A549 (cell line): ENCODE measurements around the gene ORMDL1. TPM values are rescaled to one million over a fixed set of nuclear protein-coding genes. Genes with fewer than 3 reads are reported as not detected.
"Not testable (repeated sequence)": the region's sequence is repeated elsewhere in the genome, so short reads cannot be mapped to it uniquely, and the experiment has no call there.

Experiments
- ATAC-seq, 2 experiments: fragments of 200-7000 bp in 1 of 2; fragments of >200 bp in 1 of 2; cut with Nextera tagmentation in 1 of 2; cut with Tn5 transposase in 1 of 2; 3 replicates each; pipeline versions ENCODE4 v1.8.0 to v1.9.1; 2018 to 2020; ENCODE audit warnings: mild to moderate bottlenecking in 1 of 2, moderate library complexity in 1 of 2
- CTCF ChIA-PET: fragments of 300-600 bp; sonication (Branson Sonifier 250); formaldehyde crosslinking; extraction: SDS; loops from one replicate; lab custom pipeline; 2021; ENCODE audit warnings: antibody characterized with exemption, inconsistent platforms; lab: Yijun Ruan, JAX
- POLR2A ChIA-PET: fragments of 350-600 bp; formaldehyde crosslinking; extraction: SDS; loops from one replicate; lab custom pipeline; 2021; ENCODE audit warnings: antibody characterized with exemption, inconsistent platforms; lab: Yijun Ruan, JAX
- DNase-seq, 2 experiments: peaks; one replicate each; pipeline versions ENCODE4 v3.0.0 to v3.0.0-alpha.2; 2011 to 2016; ENCODE audit warnings: low read depth in 1 of 2, low spot score in 1 of 2
- FAIRE-seq: peaks from 2 replicates; lab custom pipeline; 2011; peaks lifted over from hg19 to GRCh38; lab: Jason Lieb, UNC
- H3K27ac ChIP-seq, 2 experiments: fragments of >200 bp; sonication (Bioruptor Twin); formaldehyde crosslinking; 3 replicates each; pipeline ENCODE4 v1.5.1; 2016 to 2017
- H3K4me1 ChIP-seq: fragments of >200 bp; sonication (Bioruptor Twin); formaldehyde crosslinking; 3 replicates; pipeline ENCODE4 v1.6.1; 2016
- H3K4me2 ChIP-seq: fragments of >200 bp; sonication (Bioruptor Twin); formaldehyde crosslinking; 3 replicates; pipeline ENCODE4 v1.6.1; 2016
- H3K4me3 ChIP-seq: fragments of >200 bp; sonication (Bioruptor Twin); formaldehyde crosslinking; 3 replicates; pipeline ENCODE4 v1.5.1; 2016
- H3K9me3 ChIP-seq: fragments of >200 bp; sonication (Bioruptor Twin); formaldehyde crosslinking; 3 replicates; pipeline ENCODE4 v1.6.1; 2016
- CBX8 ChIP-seq: fragments of 200-600 bp; sonication (generic); IDR thresholded peaks from 2 replicates; pipeline ENCODE4 v1.6.1; 2016
- E2F6 ChIP-seq: IDR thresholded peaks from 2 replicates; pipeline ENCODE4 v1.6.1; 2012; ENCODE audit warnings: low read depth, borderline replicate concordance
- EP300 ChIP-seq, 2 experiments: fragments of >200 bp; sonication (Bioruptor Twin); formaldehyde crosslinking; IDR thresholded peaks; 2 replicates in 1 of 2; 3 replicates in 1 of 2; pipeline ENCODE4 v1.6.1; 2016 to 2017
- ESRRA ChIP-seq: fragments of 150-350 bp; IDR thresholded peaks from 2 replicates; pipeline ENCODE4 v1.6.1; 2014; ENCODE audit warnings: mild to moderate bottlenecking, low read length, borderline replicate concordance
- FOSB ChIP-seq: fragments of 250-450 bp; sonication (Bioruptor Pico); IDR thresholded peaks from 2 replicates; pipeline ENCODE4 v1.5.0; 2020; ENCODE audit warnings: mild to moderate bottlenecking, moderate library complexity
- FOSL2 ChIP-seq, 2 experiments: fragments of 450-650 bp in 1 of 2; fragments of >200 bp in 1 of 2; sonication (Bioruptor Twin) in 1 of 2; formaldehyde crosslinking; IDR thresholded peaks; 2 replicates each; pipeline versions ENCODE4 v1.5.0 to v1.6.1; 2016 to 2020; ENCODE audit warnings: mild to moderate bottlenecking in 1 of 2, moderate library complexity in 1 of 2
- FOXS1 ChIP-seq: fragments of 250-450 bp; sonication (Bioruptor Pico); IDR thresholded peaks from 2 replicates; pipeline ENCODE4 v1.5.0; 2020; ENCODE audit warnings: mild to moderate bottlenecking, moderate library complexity
- GATA3 ChIP-seq: IDR thresholded peaks from 2 replicates; pipeline ENCODE4 v1.6.1; 2012; ENCODE audit warnings: borderline replicate concordance
- HES2 ChIP-seq: fragments of >200 bp; sonication (Bioruptor Twin); formaldehyde crosslinking; IDR thresholded peaks from 2 replicates; pipeline ENCODE4 v1.6.1; 2016
- HEYL ChIP-seq: fragments of 250-450 bp; sonication (Bioruptor Pico); IDR thresholded peaks from 2 replicates; pipeline ENCODE4 v1.8.0; 2021; ENCODE audit warnings: mild to moderate bottlenecking, moderate library complexity
- JUNB ChIP-seq: fragments of >200 bp; sonication (Bioruptor Twin); formaldehyde crosslinking; IDR thresholded peaks from 2 replicates; pipeline ENCODE4 v1.6.1; 2016
- KDM1A ChIP-seq: fragments of 200-600 bp; sonication (generic); IDR thresholded peaks from 2 replicates; pipeline ENCODE4 v1.6.1; 2016; ENCODE audit warnings: low read depth, mild to moderate bottlenecking
- KDM5A ChIP-seq: fragments of 200-600 bp; sonication (generic); IDR thresholded peaks from 2 replicates; pipeline ENCODE4 v1.6.1; 2016; ENCODE audit warnings: antibody characterized with exemption, mild to moderate bottlenecking
- MAFK ChIP-seq: fragments of 450-650 bp; IDR thresholded peaks from 2 replicates; pipeline ENCODE4 v1.6.1; 2014; ENCODE audit not compliant: partially characterized antibody
- MYC ChIP-seq: IDR thresholded peaks from 2 replicates; pipeline ENCODE4 v1.6.1; 2012; ENCODE audit warnings: mild to moderate bottlenecking, inconsistent platforms, low read length, improper control_type of control experiment, borderline replicate concordance
- NR3C1 ChIP-seq: fragments of >200 bp; sonication (Bioruptor Twin); formaldehyde crosslinking; IDR thresholded peaks from 3 replicates; pipeline ENCODE4 v1.6.1; 2017
- PHF8 ChIP-seq: fragments of 200-600 bp; sonication (generic); IDR thresholded peaks from 2 replicates; pipeline ENCODE4 v1.6.1; 2016; ENCODE audit warnings: low read depth, mild to moderate bottlenecking, antibody characterized with exemption, moderate library complexity, borderline replicate concordance
- POLR2AphosphoS2 ChIP-seq: conservative IDR thresholded peaks from 2 replicates; pipeline ENCODE4 v1.6.1; 2012; ENCODE audit warnings: low read length, improper control_type of control experiment, inconsistent platforms
- RARB ChIP-seq: fragments of 250-450 bp; sonication (Bioruptor Pico); IDR thresholded peaks from 2 replicates; pipeline ENCODE4 v1.8.0; 2021; ENCODE audit warnings: mild to moderate bottlenecking, moderate library complexity
- REST ChIP-seq: fragments of 200-600 bp; sonication (generic); IDR thresholded peaks from 2 replicates; pipeline ENCODE4 v1.6.1; 2016; ENCODE audit warnings: antibody characterized with exemption, mild to moderate bottlenecking, moderate library complexity
- RNF2 ChIP-seq: fragments of 200-600 bp; sonication (generic); IDR thresholded peaks from 2 replicates; pipeline ENCODE4 v1.6.1; 2016; ENCODE audit warnings: low read depth, mild to moderate bottlenecking, antibody characterized with exemption, moderate library complexity, borderline replicate concordance
- SREBF2 ChIP-seq: fragments of 450-650 bp; IDR thresholded peaks from 2 replicates; pipeline ENCODE4 v1.6.1; 2014; ENCODE audit warnings: mild to moderate bottlenecking, moderate library complexity
- TFCP2L1 ChIP-seq: fragments of 250-450 bp; sonication (Bioruptor Pico); IDR thresholded peaks from 2 replicates; pipeline ENCODE4 v1.5.0; 2021; ENCODE audit warnings: mild to moderate bottlenecking
- TP53 ChIP-seq: fragments of 250-450 bp; sonication (Bioruptor Pico); IDR thresholded peaks from 2 replicates; pipeline ENCODE4 v1.5.0; 2021; ENCODE audit warnings: mild to moderate bottlenecking, moderate library complexity
- ZFP36 ChIP-seq: fragments of 450-650 bp; IDR thresholded peaks from 2 replicates; pipeline ENCODE4 v1.6.1; 2014; ENCODE audit warnings: borderline replicate concordance; ENCODE audit not compliant: partially characterized antibody
- WGBS: methylation state at CpG from one replicate; pipeline ENCODE4 v1.1.6; 2017; ENCODE audit errors: missing lambda C conversion rate; 5-methylcytosine and 5-hydroxymethylcytosine counted together
- polyA plus RNA-seq, 4 experiments: library from polyadenylated mRNA; depleted of rRNA in 3 of 4; stranded (reverse); fragments of >200 nt; fragmentation: RNase III in 1 of 4; extraction: RNeasy Plus Mini Kit Qiagen cat#74134 plus additional on column Dnase treatment in 1 of 4; gene quantifications; 2 replicates in 3 of 4; 3 replicates in 1 of 4; pipeline ENCODE4 v1.2.3, GENCODE V29; 2011 to 2017
- TF ChIP-seq, protein P1 (sequence below): IDR thresholded peaks from 2 replicates; pipeline ENCODE4 v1.6.1; 2012
- TF ChIP-seq, protein P2 (sequence below): IDR thresholded peaks from 2 replicates; pipeline ENCODE4 v1.6.1; 2012

ORMDL1 gene
- polyA plus RNA-seq, 2 of the 4 experiments (the other 2 are of a cell fraction): 50.3 to 106 TPM

DNA sequence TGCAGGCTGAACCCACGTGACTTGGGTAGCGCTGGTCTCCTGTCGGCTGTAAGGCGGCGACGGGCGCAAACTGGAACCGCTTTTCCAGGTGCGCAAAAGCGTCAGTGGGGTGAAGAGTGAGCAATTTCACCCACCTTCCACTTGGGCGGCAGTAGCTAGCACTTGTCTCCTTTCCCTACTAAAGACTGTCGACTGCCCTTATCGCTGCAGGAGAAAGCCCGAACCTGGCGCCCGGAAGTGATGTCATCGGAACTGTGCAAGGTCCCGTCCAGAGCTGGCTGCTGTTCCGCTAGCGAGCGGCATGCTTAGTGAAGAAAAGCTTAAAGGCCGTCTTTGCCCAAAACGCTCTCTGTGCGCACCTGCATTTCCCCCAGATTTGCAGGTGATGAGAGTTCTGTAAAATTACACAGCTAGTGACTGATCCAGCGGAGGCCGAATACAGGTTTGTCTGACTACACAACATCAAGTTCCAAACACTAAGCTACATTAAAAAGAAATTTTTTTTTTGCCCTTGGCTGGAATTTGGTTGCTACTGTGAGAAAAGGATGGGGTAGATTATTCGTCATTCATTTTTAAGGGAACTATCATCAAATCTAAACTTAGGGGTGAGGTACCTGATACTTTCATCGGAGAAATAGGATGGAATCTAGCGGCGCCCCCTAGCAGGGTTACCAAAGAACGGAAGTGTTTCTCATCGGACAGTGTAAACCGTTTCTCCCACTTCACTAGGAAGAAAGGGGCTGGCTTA lies 21.4 kb downstream of the ORMDL1 start, which contains the start of gene OSGEPL1 (continued):
- TF ChIP-seq, protein P1, sequence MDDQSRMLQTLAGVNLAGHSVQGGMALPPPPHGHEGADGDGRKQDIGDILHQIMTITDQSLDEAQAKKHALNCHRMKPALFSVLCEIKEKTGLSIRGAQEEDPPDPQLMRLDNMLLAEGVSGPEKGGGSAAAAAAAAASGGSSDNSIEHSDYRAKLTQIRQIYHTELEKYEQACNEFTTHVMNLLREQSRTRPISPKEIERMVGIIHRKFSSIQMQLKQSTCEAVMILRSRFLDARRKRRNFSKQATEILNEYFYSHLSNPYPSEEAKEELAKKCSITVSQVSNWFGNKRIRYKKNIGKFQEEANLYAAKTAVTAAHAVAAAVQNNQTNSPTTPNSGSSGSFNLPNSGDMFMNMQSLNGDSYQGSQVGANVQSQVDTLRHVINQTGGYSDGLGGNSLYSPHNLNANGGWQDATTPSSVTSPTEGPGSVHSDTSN: no peak
- TF ChIP-seq POLR2AphosphoS2 (no peak), PHF8 (peak; percentile 77), SREBF2 (no peak), KDM1A (no peak), TFCP2L1 (CRISPR knock-in tag) (no peak), GATA3 (no peak), RNF2 (no peak), FOSL2 (IDR thresholded peaks at IDR 0.05) (no peak), FOSL2 (CRISPR knock-in tag; IDR thresholded peaks at IDR 0.05) (peak; percentile 14; the same call in 1 of the 2 replicates), HEYL (CRISPR knock-in tag) (no peak), MYC (peak; percentile 64; the same call in 1 of the 2 replicates), E2F6 (peak; percentile 35; the same call in 1 of the 2 replicates), FOXS1 (CRISPR knock-in tag) (no peak), ESRRA (no peak), EP300 (IDR thresholded peaks at IDR 0.05) (no peak), MAFK (no peak), NR3C1 (no peak), TP53 (CRISPR knock-in tag) (no peak), HES2 (no peak), REST (no peak), KDM5A (peak; percentile 55)
- TF ChIP-seq, protein P2, sequence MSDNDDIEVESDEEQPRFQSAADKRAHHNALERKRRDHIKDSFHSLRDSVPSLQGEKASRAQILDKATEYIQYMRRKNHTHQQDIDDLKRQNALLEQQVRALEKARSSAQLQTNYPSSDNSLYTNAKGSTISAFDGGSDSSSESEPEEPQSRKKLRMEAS: peak; percentile 90

- Histone ChIP-seq H3K4me3 (peak overlapping the region; percentile 95), H3K4me1 (peaks cover 13% of the 10 kb centered on the region), H3K4me2 (peak overlapping the region; percentile 90), H3K27ac (peak overlapping the region; percentile 94 to 98), H3K9me3 (no peaks in the 10 kb centered on the region)
- ATAC-seq (no peak; a peak in 1 of 6 replicates), DNase-seq (no peak), FAIRE-seq (no peak)
- ChIA-PET POLR2A (interaction anchor here (0.9 to 1.5 kb wide), 8 partner anchors 9 to 418 kb away, joined by 3 to 10 read pairs (median 4); partner anchors contain the start of genes ORMDL1, PMS1 and SLC40A1), CTCF (interaction anchor here (0.7 to 6.5 kb wide), 19 partner anchors 10 to 369 kb away, joined by 3 to 40 read pairs (median 4); partner anchors contain the start of genes ANKAR, ORMDL1 and PMS1)
- 2% methylated on average over 7 of the region's 7 CpGs for WGBS
- no peak for TF ChIP-seq RARB (CRISPR knock-in tag)
- TF ChIP-seq ZFP36: no peak
- no peak for TF ChIP-seq JUNB
- TF ChIP-seq EP300 (IDR thresholded peaks at IDR 0.05): no peak
- no peak for TF ChIP-seq CBX8
- no peak for TF ChIP-seq POLR2AphosphoS2
- no peak for TF ChIP-seq PHF8
- 0 out of 2 replicates have a peak, but pooled peaks have one; percentile 24 for TF ChIP-seq FOSB (CRISPR knock-in tag)
Measured at GRCh38 chr2:189762229-189762550, 21.9 kb downstream of the ORMDL1 start.

- WGBS: 95% methylated on average over 15 of the region's 19 CpGs
- CTCF ChIA-PET: interaction anchor here (4.7 to 6.5 kb wide), 2 partner anchors 10 to 99 kb away, joined by 11 to 40 read pairs; no protein-coding TSS in a partner anchor
- H3K27ac ChIP-seq, POLR2A ChIA-PET, FAIRE-seq, H3K4me2 ChIP-seq, ATAC-seq, H3K4me3 ChIP-seq, DNase-seq, H3K9me3 ChIP-seq: not testable (repeated sequence)
- peaks cover 17% of the 10 kb centered on the region for H3K4me1 ChIP-seq
Measured at GRCh38 chr2:189760154-189760553, 24.0 kb downstream of the ORMDL1 start.
